Measurements from ENCODE around the gene KHSRP. TPM values are rescaled to one million over a fixed set of nuclear protein-coding genes. Genes with fewer than 3 reads are reported as not detected.
A peak's percentile ranks its signal among the peaks of the same experiment; 100 is the strongest.
"Not testable (repeated sequence)": the region's sequence is repeated elsewhere in the genome, so short reads cannot be mapped to it uniquely, and the experiment has no call there.

Gene KHSRP
- total and polyA plus RNA-seq, 9 donors = 56.2 to 260 (median 250) TPM

DNA sequence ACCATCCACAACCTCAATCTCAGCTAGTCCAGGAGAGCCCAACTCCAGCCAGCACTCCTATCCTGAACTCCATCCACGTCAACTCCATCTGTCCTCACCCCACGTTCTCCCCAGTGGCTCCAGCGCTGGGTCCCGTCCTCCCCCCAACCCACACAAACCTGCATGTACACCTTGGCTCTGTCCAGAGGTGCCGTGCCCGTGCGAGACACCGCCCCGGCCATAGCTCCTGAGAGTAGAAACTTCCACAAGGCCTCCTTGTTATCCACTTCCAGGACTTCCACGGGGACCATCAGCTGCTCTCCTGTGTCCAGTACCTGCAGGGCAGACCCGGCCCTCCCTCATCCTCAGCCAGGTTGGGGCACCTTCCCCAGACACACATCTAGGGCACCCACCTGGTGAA is 7.3 kb upstream of the KHSRP start:
- TF ChIP-seq, protein P1, sequence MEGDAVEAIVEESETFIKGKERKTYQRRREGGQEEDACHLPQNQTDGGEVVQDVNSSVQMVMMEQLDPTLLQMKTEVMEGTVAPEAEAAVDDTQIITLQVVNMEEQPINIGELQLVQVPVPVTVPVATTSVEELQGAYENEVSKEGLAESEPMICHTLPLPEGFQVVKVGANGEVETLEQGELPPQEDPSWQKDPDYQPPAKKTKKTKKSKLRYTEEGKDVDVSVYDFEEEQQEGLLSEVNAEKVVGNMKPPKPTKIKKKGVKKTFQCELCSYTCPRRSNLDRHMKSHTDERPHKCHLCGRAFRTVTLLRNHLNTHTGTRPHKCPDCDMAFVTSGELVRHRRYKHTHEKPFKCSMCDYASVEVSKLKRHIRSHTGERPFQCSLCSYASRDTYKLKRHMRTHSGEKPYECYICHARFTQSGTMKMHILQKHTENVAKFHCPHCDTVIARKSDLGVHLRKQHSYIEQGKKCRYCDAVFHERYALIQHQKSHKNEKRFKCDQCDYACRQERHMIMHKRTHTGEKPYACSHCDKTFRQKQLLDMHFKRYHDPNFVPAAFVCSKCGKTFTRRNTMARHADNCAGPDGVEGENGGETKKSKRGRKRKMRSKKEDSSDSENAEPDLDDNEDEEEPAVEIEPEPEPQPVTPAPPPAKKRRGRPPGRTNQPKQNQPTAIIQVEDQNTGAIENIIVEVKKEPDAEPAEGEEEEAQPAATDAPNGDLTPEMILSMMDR (IDR thresholded peaks at IDR 0.05) = no peak
- TF ChIP-seq EP300 (IDR thresholded peaks at IDR 0.05) (no peak), POLR2A (IDR thresholded peaks at IDR 0.05) (no peak)
- H3K4me3 ChIP-seq = no peak overlapping the region
- intact Hi-C loops (cut with DNase I) = no loop called here
- DNase-seq = no peak
- H3K27me3 ChIP-seq = no peaks in the 10 kb centered on the region
- no peaks in the 10 kb centered on the region for H3K9me3 ChIP-seq
- 89 to 91% (median 91%) methylated on average over 11 of the region's 11 CpGs for WGBS, 3 donors
- no peaks in the 10 kb centered on the region for H3K36me3 ChIP-seq
- no peak overlapping the region for H3K27ac ChIP-seq
- no peaks in the 10 kb centered on the region for H3K4me1 ChIP-seq (ENCODE audit: insufficient read depth)

DNA sequence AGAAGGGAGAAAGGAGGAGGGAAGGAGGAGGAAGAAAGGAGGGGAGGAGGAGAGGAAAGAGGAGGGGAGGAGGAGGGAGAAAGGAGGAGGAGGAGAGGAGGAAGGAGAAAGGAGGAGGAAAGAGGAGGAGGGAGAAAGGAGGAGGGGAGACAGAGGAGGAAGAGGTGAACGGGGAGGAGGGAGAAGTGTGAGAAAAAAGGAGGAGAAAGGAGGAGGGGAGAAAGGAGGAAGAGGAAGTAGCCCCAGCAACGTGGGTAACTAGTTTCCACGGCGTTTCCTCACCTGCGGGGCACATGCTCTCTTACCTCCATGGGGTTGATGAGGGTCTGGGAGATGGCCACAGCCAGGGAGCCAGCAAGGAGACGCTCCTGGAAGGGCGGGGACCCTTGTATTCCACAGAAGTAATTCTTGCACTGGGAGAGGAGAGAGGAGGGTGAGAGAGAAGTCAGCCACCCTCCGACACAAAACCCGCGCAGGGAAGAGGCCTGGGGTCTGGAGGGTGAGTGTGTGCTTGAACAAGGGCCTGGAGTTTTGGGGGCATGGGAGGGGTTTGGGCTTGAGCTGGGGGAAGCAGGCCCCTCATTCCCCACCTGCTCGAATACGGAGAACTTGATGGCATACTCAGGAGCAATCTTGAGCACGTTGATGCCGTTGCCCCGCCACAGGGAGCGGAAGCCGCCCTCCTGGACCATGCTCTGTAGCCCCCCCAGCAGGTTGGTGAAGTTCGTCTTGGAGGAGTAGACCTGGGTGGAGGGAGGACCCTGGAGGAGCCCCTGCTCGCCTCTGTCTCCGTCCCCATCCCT is 5.0 kb upstream of the KHSRP start:
- no peaks in the 10 kb centered on the region for H3K4me1 ChIP-seq (ENCODE audit: insufficient read depth)
- H3K36me3 ChIP-seq = no peaks in the 10 kb centered on the region
- 49 to 64% (median 54%) methylated on average over 20 of the region's 20 CpGs for WGBS, 3 donors
- intact Hi-C loops (cut with DNase I) = loop anchor here in 1 of 4 donors (10.0 kb wide), 1 partner anchor 55 kb away; the partner anchor contains the start of genes ALKBH7 and PSPN
- H3K4me3 ChIP-seq = no peak overlapping the region
- no peak overlapping the region for H3K27ac ChIP-seq
- no peaks in the 10 kb centered on the region for H3K27me3 ChIP-seq
- H3K9me3 ChIP-seq = no peaks in the 10 kb centered on the region
- TF ChIP-seq, protein P1 (IDR thresholded peaks at IDR 0.05) = no peak
- TF ChIP-seq EP300 (IDR thresholded peaks at IDR 0.05) (no peak), POLR2A (IDR thresholded peaks at IDR 0.05) (no peak)
- DNase-seq = no peak

DNA sequence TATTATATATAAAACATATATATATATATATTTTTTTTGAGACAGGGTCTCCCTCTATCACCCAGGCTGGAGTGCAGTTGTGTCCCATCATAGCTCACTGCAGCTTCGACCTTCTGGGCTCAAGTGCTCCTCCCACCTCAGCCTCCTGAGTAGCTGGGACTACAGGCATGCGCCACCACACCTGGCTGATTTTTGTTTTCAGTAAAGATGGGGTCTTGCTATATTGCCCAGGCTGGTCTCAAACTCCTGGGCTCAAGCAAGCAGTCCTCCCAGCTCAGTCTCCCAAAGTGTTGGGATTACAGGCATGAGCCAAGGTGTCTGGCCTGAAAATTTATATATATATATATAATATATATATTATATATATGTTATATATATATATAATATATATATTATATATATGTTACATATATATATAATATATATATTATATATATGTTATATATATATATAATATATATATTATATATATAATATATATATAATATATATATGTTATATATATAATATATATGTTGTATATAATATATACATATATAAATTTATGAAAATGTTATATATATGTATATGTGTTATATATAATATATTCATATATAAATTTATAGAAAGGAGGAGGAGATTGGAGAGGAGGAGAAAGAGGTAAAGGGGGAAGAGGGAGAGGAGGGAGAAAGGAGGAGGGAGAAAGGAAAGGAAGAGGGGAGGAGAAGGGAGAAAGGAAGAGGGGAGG is 4.2 kb upstream of the KHSRP start:
- not testable (repeated sequence) for H3K36me3 ChIP-seq; H3K9me3 ChIP-seq; H3K4me1 ChIP-seq (ENCODE audit: insufficient read depth); DNase-seq; H3K27ac ChIP-seq; H3K27me3 ChIP-seq; H3K4me3 ChIP-seq
- intact Hi-C loops (cut with DNase I) = loop anchor here in 1 of 4 donors (10.0 kb wide), 1 partner anchor 54 kb away; the partner anchor contains the start of genes ALKBH7 and PSPN
- WGBS, 3 donors = 82 to 92% (median 85%) methylated on average over 2 of the region's 2 CpGs

DNA sequence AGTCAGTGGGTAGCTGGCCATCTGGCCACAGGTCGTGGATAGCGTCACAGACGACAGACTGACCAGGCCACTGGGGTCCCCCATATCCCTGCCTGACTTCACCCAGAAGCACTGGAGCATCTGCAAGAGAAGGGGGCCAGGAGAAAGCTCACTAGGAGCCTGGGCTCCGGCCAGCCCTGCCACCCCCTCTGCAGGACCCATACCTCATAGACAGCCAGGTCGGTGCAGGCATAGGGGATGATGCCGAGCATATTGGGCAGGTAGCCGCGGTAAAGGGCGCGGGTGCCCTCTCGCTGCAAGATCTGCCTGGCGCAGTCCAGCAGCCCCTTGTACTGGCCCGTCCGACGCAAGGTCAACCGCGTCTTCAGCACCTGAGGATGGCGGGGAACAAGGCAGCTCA is 2.5 kb upstream of the KHSRP start:
- Histone ChIP-seq H3K27me3 (no peaks in the 10 kb centered on the region), H3K9me3 (no peaks in the 10 kb centered on the region), H3K4me3 (no peak overlapping the region), H3K36me3 (no peaks in the 10 kb centered on the region), H3K4me1 (ENCODE audit: insufficient read depth) (peaks cover 4% of the 10 kb centered on the region), H3K27ac (no peak overlapping the region)
- TF ChIP-seq POLR2A (IDR thresholded peaks at IDR 0.05) = no peak
- TF ChIP-seq, protein P1 (IDR thresholded peaks at IDR 0.05) = no peak
- WGBS, 3 donors = 92 to 94% (median 92%) methylated on average over 18 of the region's 18 CpGs
- peak in 1 of 5 donors; percentile 35 for DNase-seq
- intact Hi-C loops (cut with DNase I) = loop anchor here in 1 of 4 donors (10.0 kb wide), 1 partner anchor 52 kb away; the partner anchor contains the start of genes ALKBH7 and PSPN

All from ovary (tissue), 9 donors.